ENCODE results near the gene INPP4B. TPM values are rescaled to one million over a fixed set of nuclear protein-coding genes. Genes with fewer than 3 reads are reported as not detected.
A peak's percentile ranks its signal among the peaks of the same experiment; 100 is the strongest.

INPP4B gene
- total RNA-seq, 1 experiment from 2014 or later: 14.3 TPM

DNA sequence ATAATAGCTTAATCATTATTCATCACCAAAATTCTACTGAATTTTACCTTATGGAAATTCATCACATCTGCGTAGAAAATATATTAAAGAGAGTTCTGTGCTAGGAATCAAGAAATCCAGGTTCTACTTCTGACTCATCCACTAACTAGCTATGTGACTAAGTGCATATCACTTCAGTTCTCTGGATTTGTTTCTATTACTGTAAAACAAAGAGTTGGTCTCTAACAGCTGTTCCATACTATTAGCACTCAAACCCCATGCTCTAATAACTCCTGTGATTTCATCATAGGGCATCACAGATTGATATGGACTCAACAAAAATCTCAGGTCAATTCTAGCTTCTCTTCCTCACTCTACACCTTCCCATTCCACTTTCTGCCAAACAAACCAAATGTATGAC is 572.0 kb downstream of the INPP4B start:
- H3K9ac ChIP-seq (ENCODE audit: low read length): no peak overlapping the region
- DNase-seq (ENCODE audit: low read depth, low spot score): no peak
- H3K27ac ChIP-seq (ENCODE audit: low read depth, low read length): no peak overlapping the region
- no peak for ATAC-seq
- H4K20me1 ChIP-seq (ENCODE audit: insufficient read depth): peaks cover 3% of the 10 kb centered on the region; the same call in 1 of the 2 replicates
- no TSS peak for BruUV-seq (replicated peaks)
- ChIA-PET RAD21 (ENCODE audit: low non-redundant PET in 1 of 2, low total read pairs in 2 of 2, uncharacterized antibody in 2 of 2, unreplicated experiment in 2 of 2) (no interaction called here), CTCF (interaction anchor here (0.9 to 1.0 kb wide), 2 partner anchors 9 kb away, joined by 3 read pairs; no protein-coding TSS in a partner anchor), POLR2A (interaction anchor here (1.6 kb wide), 1 partner anchor 12 kb away, joined by 3 read pairs; no protein-coding TSS in a partner anchor)
- H3K4me1 ChIP-seq (ENCODE audit: control insufficient read depth in 1 of 2, insufficient read depth in 2 of 2, low read length in 2 of 2): peaks cover 0 to 14% of the 10 kb centered on the region in 2 experiments; a peak in 2 of 4 replicates
- no peak overlapping the region for H2AFZ ChIP-seq (ENCODE audit: low read depth, low read length, poor library complexity, severe bottlenecking)
- peak overlapping the region; percentile 44 for H3K4me2 ChIP-seq (ENCODE audit: low read length)
- no peaks in the 10 kb centered on the region for H3K36me3 ChIP-seq (ENCODE audit: control insufficient read depth in 1 of 2, insufficient read depth in 2 of 2, low read length in 2 of 2)
- no peaks in the 10 kb centered on the region for H3K9me2 ChIP-seq (ENCODE audit: insufficient read depth)
- TF ChIP-seq, protein P1, sequence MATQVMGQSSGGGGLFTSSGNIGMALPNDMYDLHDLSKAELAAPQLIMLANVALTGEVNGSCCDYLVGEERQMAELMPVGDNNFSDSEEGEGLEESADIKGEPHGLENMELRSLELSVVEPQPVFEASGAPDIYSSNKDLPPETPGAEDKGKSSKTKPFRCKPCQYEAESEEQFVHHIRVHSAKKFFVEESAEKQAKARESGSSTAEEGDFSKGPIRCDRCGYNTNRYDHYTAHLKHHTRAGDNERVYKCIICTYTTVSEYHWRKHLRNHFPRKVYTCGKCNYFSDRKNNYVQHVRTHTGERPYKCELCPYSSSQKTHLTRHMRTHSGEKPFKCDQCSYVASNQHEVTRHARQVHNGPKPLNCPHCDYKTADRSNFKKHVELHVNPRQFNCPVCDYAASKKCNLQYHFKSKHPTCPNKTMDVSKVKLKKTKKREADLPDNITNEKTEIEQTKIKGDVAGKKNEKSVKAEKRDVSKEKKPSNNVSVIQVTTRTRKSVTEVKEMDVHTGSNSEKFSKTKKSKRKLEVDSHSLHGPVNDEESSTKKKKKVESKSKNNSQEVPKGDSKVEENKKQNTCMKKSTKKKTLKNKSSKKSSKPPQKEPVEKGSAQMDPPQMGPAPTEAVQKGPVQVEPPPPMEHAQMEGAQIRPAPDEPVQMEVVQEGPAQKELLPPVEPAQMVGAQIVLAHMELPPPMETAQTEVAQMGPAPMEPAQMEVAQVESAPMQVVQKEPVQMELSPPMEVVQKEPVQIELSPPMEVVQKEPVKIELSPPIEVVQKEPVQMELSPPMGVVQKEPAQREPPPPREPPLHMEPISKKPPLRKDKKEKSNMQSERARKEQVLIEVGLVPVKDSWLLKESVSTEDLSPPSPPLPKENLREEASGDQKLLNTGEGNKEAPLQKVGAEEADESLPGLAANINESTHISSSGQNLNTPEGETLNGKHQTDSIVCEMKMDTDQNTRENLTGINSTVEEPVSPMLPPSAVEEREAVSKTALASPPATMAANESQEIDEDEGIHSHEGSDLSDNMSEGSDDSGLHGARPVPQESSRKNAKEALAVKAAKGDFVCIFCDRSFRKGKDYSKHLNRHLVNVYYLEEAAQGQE (IDR thresholded peaks at IDR 0.05; ENCODE audit: low read depth): no peak
- TF ChIP-seq ZFX (IDR thresholded peaks at IDR 0.05) (no peak), JUND (IDR thresholded peaks at IDR 0.05) (peak; percentile 65; the same call in 1 of the 2 replicates), SP1 (IDR thresholded peaks at IDR 0.05; ENCODE audit: low read depth) (peak; percentile 36; the same call in 1 of the 2 replicates), CEBPB (IDR thresholded peaks at IDR 0.05; ENCODE audit: low read depth) (peak; percentile 38; the same call in 1 of the 2 replicates), CBX3 (IDR thresholded peaks at IDR 0.05; ENCODE audit: low read depth) (0 out of 2 replicates have a peak, but pooled peaks have one; percentile 30), FOSL1 (IDR thresholded peaks at IDR 0.05; ENCODE audit: low read depth) (peak; percentile 72)
- TF ChIP-seq, protein P2, sequence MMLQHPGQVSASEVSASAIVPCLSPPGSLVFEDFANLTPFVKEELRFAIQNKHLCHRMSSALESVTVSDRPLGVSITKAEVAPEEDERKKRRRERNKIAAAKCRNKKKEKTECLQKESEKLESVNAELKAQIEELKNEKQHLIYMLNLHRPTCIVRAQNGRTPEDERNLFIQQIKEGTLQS (IDR thresholded peaks at IDR 0.05): no peak
- TF ChIP-seq, protein P3, sequence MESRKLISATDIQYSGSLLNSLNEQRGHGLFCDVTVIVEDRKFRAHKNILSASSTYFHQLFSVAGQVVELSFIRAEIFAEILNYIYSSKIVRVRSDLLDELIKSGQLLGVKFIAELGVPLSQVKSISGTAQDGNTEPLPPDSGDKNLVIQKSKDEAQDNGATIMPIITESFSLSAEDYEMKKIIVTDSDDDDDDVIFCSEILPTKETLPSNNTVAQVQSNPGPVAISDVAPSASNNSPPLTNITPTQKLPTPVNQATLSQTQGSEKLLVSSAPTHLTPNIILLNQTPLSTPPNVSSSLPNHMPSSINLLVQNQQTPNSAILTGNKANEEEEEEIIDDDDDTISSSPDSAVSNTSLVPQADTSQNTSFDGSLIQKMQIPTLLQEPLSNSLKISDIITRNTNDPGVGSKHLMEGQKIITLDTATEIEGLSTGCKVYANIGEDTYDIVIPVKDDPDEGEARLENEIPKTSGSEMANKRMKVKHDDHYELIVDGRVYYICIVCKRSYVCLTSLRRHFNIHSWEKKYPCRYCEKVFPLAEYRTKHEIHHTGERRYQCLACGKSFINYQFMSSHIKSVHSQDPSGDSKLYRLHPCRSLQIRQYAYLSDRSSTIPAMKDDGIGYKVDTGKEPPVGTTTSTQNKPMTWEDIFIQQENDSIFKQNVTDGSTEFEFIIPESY (IDR thresholded peaks at IDR 0.05; ENCODE audit: extremely low read depth, insufficient replicate concordance, low read length): no peak
- intact Hi-C loops (cut with micrococcal nuclease): no loop called here
- H3K4me3 ChIP-seq (replicated peaks in 1 of 2; ENCODE audit: low read depth in 1 of 2, low read length in 2 of 2): no peak overlapping the region
- H3K79me2 ChIP-seq (ENCODE audit: insufficient read depth, low read length): no peaks in the 10 kb centered on the region
- no peaks in the 10 kb centered on the region for H3K9me3 ChIP-seq (ENCODE audit: control insufficient read depth in 1 of 2, insufficient read depth in 1 of 2, low read depth in 1 of 2, low read length in 2 of 2)
- H3K27me3 ChIP-seq (ENCODE audit: insufficient read depth, low read length): no peaks in the 10 kb centered on the region
